HL-60 (cell line): ENCODE results near the gene TOMM40L.

Source experiments
- DNase-seq, 2 experiments: peaks; one replicate each; pipeline ENCODE4 v3.0.0-alpha.2; 2010 to 2020; ENCODE audit warnings: low read depth in 1 of 2, low spot score in 1 of 2
- H3K27ac ChIP-seq: fragments of 250-450 bp; sonication (Bioruptor Pico); replicated peaks from 2 replicates; pipeline ENCODE4 v1.5.1; 2020; ENCODE audit warnings: mild to moderate bottlenecking, moderate library complexity
- H3K27me3 ChIP-seq: fragments of 250-450 bp; sonication (Bioruptor Pico); 2 replicates; pipeline ENCODE4 v1.5.1; 2021; ENCODE audit warnings: mild to moderate bottlenecking, moderate library complexity; ENCODE audit not compliant: insufficient read depth, poor library complexity, severe bottlenecking
- H3K4me3 ChIP-seq: replicated peaks from 2 replicates; pipeline ENCODE4 v1.5.1; 2011; ENCODE audit warnings: mild to moderate bottlenecking, control low read depth, low read length; ENCODE audit not compliant: insufficient read depth
- GABPA ChIP-seq: IDR thresholded peaks from 2 replicates; pipeline ENCODE4 v1.6.1; 2012; ENCODE audit warnings: low read depth
- POLR2AphosphoS5 ChIP-seq: IDR thresholded peaks from 2 replicates; pipeline ENCODE4 v1.6.1; 2012; ENCODE audit warnings: low read depth
- SPI1 ChIP-seq: IDR thresholded peaks from 2 replicates; pipeline ENCODE4 v1.6.1; 2012; ENCODE audit warnings: low read depth, mild to moderate bottlenecking, borderline replicate concordance
- TF ChIP-seq, protein P1 (sequence below): IDR thresholded peaks from 2 replicates; pipeline ENCODE4 v1.6.1; 2012; ENCODE audit warnings: low read depth; ENCODE audit not compliant: insufficient replicate concordance
- TF ChIP-seq, protein P2 (sequence below): IDR thresholded peaks from one replicate; pipeline ENCODE4 v1.5.1; 2011; ENCODE audit warnings: low read length, control low read depth, inconsistent platforms; ENCODE audit not compliant: insufficient read depth

TOMM40L gene

DNA sequence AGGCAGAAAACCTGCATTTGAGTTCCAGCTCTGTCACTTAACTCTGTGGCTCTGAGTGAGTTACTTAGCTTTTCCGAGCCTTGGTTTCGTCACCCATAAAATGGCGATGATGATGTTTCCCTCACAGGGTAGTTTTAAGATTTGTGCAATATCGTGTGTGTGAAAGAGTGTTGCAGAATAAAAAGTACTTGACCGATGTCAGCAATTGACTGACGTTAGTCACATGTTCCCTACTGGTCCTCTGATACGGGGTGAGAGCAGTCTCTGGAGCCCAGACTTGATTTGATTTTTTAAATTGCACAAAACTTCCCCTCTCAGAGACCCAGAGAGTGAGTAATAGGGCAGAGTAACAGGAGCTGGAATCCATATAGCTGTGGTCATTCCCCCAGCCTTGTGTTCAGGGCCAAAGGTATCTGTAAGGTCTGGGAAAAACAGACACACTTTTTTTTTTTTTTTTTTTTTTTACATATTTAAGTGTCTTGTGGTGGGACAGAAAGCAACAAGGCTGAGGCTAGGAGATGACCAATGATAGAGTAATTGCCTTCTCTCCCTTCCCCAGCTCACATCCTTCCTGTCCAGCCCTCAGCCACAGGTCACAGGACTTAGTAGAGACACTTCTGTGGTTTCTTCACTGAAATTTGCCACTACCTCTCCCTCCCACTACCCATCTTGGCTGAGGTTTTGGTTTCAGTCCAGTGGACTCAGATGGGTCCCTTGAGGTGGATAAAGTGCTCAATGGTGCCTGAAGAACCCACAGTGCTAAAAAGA, 8.7 kb upstream of the TOMM40L start:
- H3K27me3 ChIP-seq: no peaks in the 10 kb centered on the region
- no peak for TF ChIP-seq SPI1
- no peak for TF ChIP-seq GABPA
- TF ChIP-seq, protein P1, sequence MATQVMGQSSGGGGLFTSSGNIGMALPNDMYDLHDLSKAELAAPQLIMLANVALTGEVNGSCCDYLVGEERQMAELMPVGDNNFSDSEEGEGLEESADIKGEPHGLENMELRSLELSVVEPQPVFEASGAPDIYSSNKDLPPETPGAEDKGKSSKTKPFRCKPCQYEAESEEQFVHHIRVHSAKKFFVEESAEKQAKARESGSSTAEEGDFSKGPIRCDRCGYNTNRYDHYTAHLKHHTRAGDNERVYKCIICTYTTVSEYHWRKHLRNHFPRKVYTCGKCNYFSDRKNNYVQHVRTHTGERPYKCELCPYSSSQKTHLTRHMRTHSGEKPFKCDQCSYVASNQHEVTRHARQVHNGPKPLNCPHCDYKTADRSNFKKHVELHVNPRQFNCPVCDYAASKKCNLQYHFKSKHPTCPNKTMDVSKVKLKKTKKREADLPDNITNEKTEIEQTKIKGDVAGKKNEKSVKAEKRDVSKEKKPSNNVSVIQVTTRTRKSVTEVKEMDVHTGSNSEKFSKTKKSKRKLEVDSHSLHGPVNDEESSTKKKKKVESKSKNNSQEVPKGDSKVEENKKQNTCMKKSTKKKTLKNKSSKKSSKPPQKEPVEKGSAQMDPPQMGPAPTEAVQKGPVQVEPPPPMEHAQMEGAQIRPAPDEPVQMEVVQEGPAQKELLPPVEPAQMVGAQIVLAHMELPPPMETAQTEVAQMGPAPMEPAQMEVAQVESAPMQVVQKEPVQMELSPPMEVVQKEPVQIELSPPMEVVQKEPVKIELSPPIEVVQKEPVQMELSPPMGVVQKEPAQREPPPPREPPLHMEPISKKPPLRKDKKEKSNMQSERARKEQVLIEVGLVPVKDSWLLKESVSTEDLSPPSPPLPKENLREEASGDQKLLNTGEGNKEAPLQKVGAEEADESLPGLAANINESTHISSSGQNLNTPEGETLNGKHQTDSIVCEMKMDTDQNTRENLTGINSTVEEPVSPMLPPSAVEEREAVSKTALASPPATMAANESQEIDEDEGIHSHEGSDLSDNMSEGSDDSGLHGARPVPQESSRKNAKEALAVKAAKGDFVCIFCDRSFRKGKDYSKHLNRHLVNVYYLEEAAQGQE: no peak
- TF ChIP-seq POLR2AphosphoS5: peak; percentile 2; the same call in 1 of the 2 replicates
- H3K27ac ChIP-seq: peak overlapping the region; percentile 70
- H3K4me3 ChIP-seq: peak overlapping the region; percentile 62
- peak; percentile 92 to 93 for DNase-seq

GRCh38 chr1:161217831-161218230, 8.0 kb upstream of the TOMM40L start:
- H3K27me3 ChIP-seq: no peaks in the 10 kb centered on the region
- TF ChIP-seq, protein P1: no peak
- TF ChIP-seq POLR2AphosphoS5: no peak
- H3K4me3 ChIP-seq: peak overlapping the region; percentile 24
- peak overlapping the region; percentile 70 for H3K27ac ChIP-seq
- no peak for DNase-seq

GRCh38 chr1:161218301-161219077, 7.4 kb upstream of the TOMM40L start:
- no peak for DNase-seq
- TF ChIP-seq POLR2AphosphoS5 (no peak), GABPA (no peak), SPI1 (no peak)
- TF ChIP-seq, protein P2, sequence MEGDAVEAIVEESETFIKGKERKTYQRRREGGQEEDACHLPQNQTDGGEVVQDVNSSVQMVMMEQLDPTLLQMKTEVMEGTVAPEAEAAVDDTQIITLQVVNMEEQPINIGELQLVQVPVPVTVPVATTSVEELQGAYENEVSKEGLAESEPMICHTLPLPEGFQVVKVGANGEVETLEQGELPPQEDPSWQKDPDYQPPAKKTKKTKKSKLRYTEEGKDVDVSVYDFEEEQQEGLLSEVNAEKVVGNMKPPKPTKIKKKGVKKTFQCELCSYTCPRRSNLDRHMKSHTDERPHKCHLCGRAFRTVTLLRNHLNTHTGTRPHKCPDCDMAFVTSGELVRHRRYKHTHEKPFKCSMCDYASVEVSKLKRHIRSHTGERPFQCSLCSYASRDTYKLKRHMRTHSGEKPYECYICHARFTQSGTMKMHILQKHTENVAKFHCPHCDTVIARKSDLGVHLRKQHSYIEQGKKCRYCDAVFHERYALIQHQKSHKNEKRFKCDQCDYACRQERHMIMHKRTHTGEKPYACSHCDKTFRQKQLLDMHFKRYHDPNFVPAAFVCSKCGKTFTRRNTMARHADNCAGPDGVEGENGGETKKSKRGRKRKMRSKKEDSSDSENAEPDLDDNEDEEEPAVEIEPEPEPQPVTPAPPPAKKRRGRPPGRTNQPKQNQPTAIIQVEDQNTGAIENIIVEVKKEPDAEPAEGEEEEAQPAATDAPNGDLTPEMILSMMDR: no peak
- TF ChIP-seq, protein P1: no peak
- no peaks in the 10 kb centered on the region for H3K27me3 ChIP-seq
- H3K4me3 ChIP-seq: no peak overlapping the region
- no peak overlapping the region for H3K27ac ChIP-seq
